KMS-11 (cell line): ENCODE results near the gene BBIP1.

Source experiments
- H2AFZ ChIP-seq: fragments of 200-600 bp; sonication (generic); 2 replicates; pipeline ENCODE4 v1.6.1; 2016; ENCODE audit warnings: antibody characterized with exemption, mixed run types, low read depth
- H3K27ac ChIP-seq: fragments of 200-600 bp; sonication (generic); 2 replicates; pipeline ENCODE4 v1.6.1; 2016; ENCODE audit warnings: mild to moderate bottlenecking, mixed run types
- H3K27me3 ChIP-seq: fragments of 200-600 bp; sonication (generic); 2 replicates; pipeline ENCODE4 v1.6.1; 2017; ENCODE audit warnings: mild to moderate bottlenecking, low read depth, mixed run types, moderate library complexity; ENCODE audit not compliant: insufficient read depth
- H3K36me3 ChIP-seq: fragments of 200-600 bp; sonication (generic); 2 replicates; pipeline ENCODE4 v1.6.1; 2017; ENCODE audit warnings: mild to moderate bottlenecking, mixed run types; ENCODE audit not compliant: insufficient read depth
- H3K4me1 ChIP-seq: fragments of 200-600 bp; sonication (generic); 2 replicates; pipeline ENCODE4 v1.6.1; 2016; ENCODE audit warnings: mild to moderate bottlenecking, low read depth, mixed run types; ENCODE audit not compliant: poor library complexity, severe bottlenecking
- H3K4me2 ChIP-seq: fragments of 200-600 bp; sonication (generic); 2 replicates; pipeline ENCODE4 v1.7.0; 2016; ENCODE audit warnings: mild to moderate bottlenecking, mixed run types
- H3K4me3 ChIP-seq: fragments of 200-600 bp; sonication (generic); IDR thresholded peaks from 2 replicates; pipeline ENCODE4 v1.6.1; 2017; ENCODE audit warnings: low read depth, low read length, mixed read lengths; ENCODE audit not compliant: insufficient read depth
- H3K79me2 ChIP-seq: fragments of 200-600 bp; sonication (generic); 2 replicates; pipeline ENCODE4 v1.6.1; 2016; ENCODE audit warnings: low read depth, mixed run types; ENCODE audit not compliant: insufficient read depth
- H3K9ac ChIP-seq: fragments of 200-600 bp; sonication (generic); 2 replicates; pipeline ENCODE4 v1.6.1; 2016; ENCODE audit warnings: mild to moderate bottlenecking, mixed run types
- H4K20me1 ChIP-seq: fragments of 200-600 bp; sonication (generic); 2 replicates; pipeline ENCODE4 v1.6.1; 2016; ENCODE audit warnings: mild to moderate bottlenecking, mixed run types; ENCODE audit not compliant: insufficient read depth
- CTCF ChIP-seq: fragments of 200-600 bp; sonication (generic); conservative IDR thresholded peaks from 2 replicates; pipeline ENCODE4 v1.6.1; 2017; ENCODE audit warnings: low read depth, mild to moderate bottlenecking, antibody characterized with exemption, low read length, moderate library complexity, mixed read lengths

The BBIP1 gene

GRCh38 chr10:110915035-110915434, 3.9 kb downstream of the BBIP1 start:
- H3K4me2 ChIP-seq = no peak overlapping the region

GRCh38 chr10:110914431-110914830, 4.5 kb downstream of the BBIP1 start:
- Histone ChIP-seq H3K9ac (no peak overlapping the region), H3K27ac (no peak overlapping the region), H4K20me1 (no peaks in the 10 kb centered on the region), H3K4me2 (no peak overlapping the region), H3K4me1 (peaks cover 22% of the 10 kb centered on the region), H2AFZ (no peak overlapping the region), H3K4me3 (no peak overlapping the region), H3K27me3 (no peaks in the 10 kb centered on the region), H3K79me2 (peaks cover 9% of the 10 kb centered on the region; the same call in 1 of the 2 replicates), H3K36me3 (no peaks in the 10 kb centered on the region)
- TF ChIP-seq CTCF = no peak

More at GRCh38 chr10:110915035-110915434, 3.9 kb downstream of the BBIP1 start:
- Histone ChIP-seq H3K36me3 (no peaks in the 10 kb centered on the region), H3K4me3 (no peak overlapping the region), H3K79me2 (peaks cover 10% of the 10 kb centered on the region), H2AFZ (no peak overlapping the region), H4K20me1 (no peaks in the 10 kb centered on the region), H3K27me3 (no peaks in the 10 kb centered on the region), H3K4me1 (peaks cover 22% of the 10 kb centered on the region), H3K27ac (no peak overlapping the region), H3K9ac (no peak overlapping the region)
- TF ChIP-seq CTCF = no peak

- H2AFZ ChIP-seq = no peak overlapping the region
- no peak overlapping the region for H3K4me2 ChIP-seq
- H4K20me1 ChIP-seq = no peaks in the 10 kb centered on the region
- no peak overlapping the region for H3K9ac ChIP-seq
- no peaks in the 10 kb centered on the region for H3K36me3 ChIP-seq
- no peak overlapping the region for H3K27ac ChIP-seq
- no peaks in the 10 kb centered on the region for H3K27me3 ChIP-seq
- TF ChIP-seq CTCF = no peak
- peaks cover 5% of the 10 kb centered on the region; the same call in 1 of the 2 replicates for H3K79me2 ChIP-seq
- H3K4me1 ChIP-seq = peaks cover 14% of the 10 kb centered on the region
- H3K4me3 ChIP-seq = no peak overlapping the region
These were observed 6.6 kb downstream of the BBIP1 start for GRCh38 chr10:110912374-110912773.

GRCh38 chr10:110910138-110910537, 8.8 kb downstream of the BBIP1 start:
- H3K27ac ChIP-seq = no peak overlapping the region
- TF ChIP-seq CTCF = no peak
- H3K27me3 ChIP-seq = no peaks in the 10 kb centered on the region
- H3K4me3 ChIP-seq = no peak overlapping the region
- H3K4me1 ChIP-seq = peaks cover 6% of the 10 kb centered on the region
- no peaks in the 10 kb centered on the region for H4K20me1 ChIP-seq
- no peak overlapping the region for H3K9ac ChIP-seq
- H3K79me2 ChIP-seq = no peaks in the 10 kb centered on the region
- no peak overlapping the region for H2AFZ ChIP-seq
- no peaks in the 10 kb centered on the region for H3K36me3 ChIP-seq
- no peak overlapping the region for H3K4me2 ChIP-seq
